Psoas muscle (tissue), 8 donors: Measurements from ENCODE around the gene ATXN2. TPM values are rescaled to one million over a fixed set of nuclear protein-coding genes. Genes with fewer than 3 reads are reported as not detected.

Experiments used
- ATAC-seq, 4 donors: fragments of 200-7000 bp; cut with Tn5 transposase; one replicate each; pipeline ENCODE4 v1.9.1; 2020; ENCODE audit warnings: moderate library complexity in 3 of 4, mild to moderate bottlenecking in 2 of 4
- DNase-seq, 2 donors: peaks; one replicate each; pipeline ENCODE4 v3.0.0-alpha.2; 2020
- H3K27ac ChIP-seq: fragments of 200-600 bp; one replicate; pipeline ENCODE4 v1.8.0; 2022
- H3K27me3 ChIP-seq, 3 donors: fragments of 200-600 bp in 1 of 3; one replicate each; pipeline versions ENCODE4 v1.6.1 to v1.8.0; 2013 to 2022; ENCODE audit warnings: low read length in 2 of 3, mild to moderate bottlenecking in 2 of 3, moderate library complexity in 1 of 3; ENCODE audit not compliant: insufficient read depth in 3 of 3
- H3K36me3 ChIP-seq, 2 donors: fragments of 200-600 bp in 1 of 2; one replicate each; pipeline versions ENCODE4 v1.6.1 to v1.8.0; 2013 to 2022; ENCODE audit warnings: low read depth in 1 of 2, mild to moderate bottlenecking in 1 of 2, moderate library complexity in 1 of 2; ENCODE audit not compliant: insufficient read depth in 1 of 2
- H3K4me1 ChIP-seq: fragments of 200-600 bp; one replicate; pipeline ENCODE4 v1.8.0; 2022
- H3K4me3 ChIP-seq: fragments of 200-600 bp; one replicate; pipeline ENCODE4 v1.8.0; 2022; ENCODE audit warnings: mild to moderate bottlenecking
- H3K9me3 ChIP-seq: fragments of 200-600 bp; one replicate; pipeline ENCODE4 v1.8.0; 2022
- WGBS, 3 donors: extraction: QIAGEN DNeasy Blood & Tissue Kit; methylation state at CpG; one replicate each; pipeline versions ENCODE4 v1.1.6 to v1.1.7; 2013; 5-methylcytosine and 5-hydroxymethylcytosine counted together
- intact Hi-C, 2 donors: fragments of 100-400 bp; cut with DNase I; formaldehyde crosslinking; loops; one replicate each; pipeline versions ENCODE4 v1.11.0 to v1.14.2; 2022
- polyA plus RNA-seq, 3 donors: library from polyadenylated mRNA; stranded (reverse); fragments of 200-250 nt; gene quantifications; one replicate each; pipeline ENCODE4 v1.2.3, GENCODE V29; 2013
- total RNA-seq, 4 donors: library from RNA; stranded (reverse); fragmentation: NEBNext Ultra II Directional in 2 of 4; extraction: Animal tissue kit (Norgen Biotek cat#: 25700) in 2 of 4; gene quantifications; one replicate each; pipeline versions ENCODE4 v1.2.1 to v1.2.4, GENCODE V29; 2021 to 2023
- TF ChIP-seq, protein P1 (sequence below): fragments of 200-600 bp; IDR thresholded peaks from one replicate; pipeline ENCODE4 v1.8.0; 2022; ENCODE audit warnings: antibody characterized with exemption
- donor health status: healthy with polysubstance abuse.
- donor health status: DM: no; HTN: no; CAD: no; lungs with moderate emphysema.
- donor health status: Bipolar disorder and iron deficiency.
- donor health status: healthy.
- donor health status: DM: yes; HTN: yes; CAD: no.
- donor health status: DM: no; HTN: no; CAD: no.
- donor health status: DM: no; HTN: no; CAD: no.
- donor health status: DM: yes; HTN: yes; CAD: no.

ATXN2 gene
- total and polyA plus RNA-seq, 7 donors: 17.2 to 39.2 (median 32.9) TPM

DNA sequence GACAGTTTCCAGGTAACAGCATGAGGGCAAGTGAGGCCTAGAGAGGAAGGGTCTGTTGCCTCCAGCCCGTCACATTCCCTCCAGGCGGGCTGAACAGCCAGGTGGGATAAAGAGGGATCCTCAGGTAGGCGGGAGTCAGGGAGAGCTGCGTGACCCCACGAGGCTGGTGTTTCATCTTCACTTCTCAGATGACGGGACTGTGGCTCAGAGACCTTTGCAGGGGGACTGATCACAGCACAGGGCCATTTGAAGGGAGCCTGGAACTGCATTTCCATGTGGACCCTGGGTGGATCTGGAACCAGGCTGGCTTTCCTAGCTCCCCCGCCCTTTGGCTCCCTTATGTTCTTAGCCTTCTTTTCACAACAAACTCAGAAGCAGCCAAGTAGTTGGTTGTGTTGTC, 156.0 kb downstream of the ATXN2 start:
- Histone ChIP-seq H3K27ac (peak overlapping the region; percentile 76), H3K27me3 (no peaks in the 10 kb centered on the region), H3K9me3 (no peaks in the 10 kb centered on the region), H3K4me3 (no peak overlapping the region), H3K4me1 (peaks cover 59% of the 10 kb centered on the region), H3K36me3 (peaks cover 3 to 27% of the 10 kb centered on the region in 2 donors)
- 90 to 96% (median 91%) methylated on average over 7 of the region's 7 CpGs for WGBS, 3 donors
- intact Hi-C loops: no loop called here
- ATAC-seq (no peak), DNase-seq (no peak)
- TF ChIP-seq, protein P1, sequence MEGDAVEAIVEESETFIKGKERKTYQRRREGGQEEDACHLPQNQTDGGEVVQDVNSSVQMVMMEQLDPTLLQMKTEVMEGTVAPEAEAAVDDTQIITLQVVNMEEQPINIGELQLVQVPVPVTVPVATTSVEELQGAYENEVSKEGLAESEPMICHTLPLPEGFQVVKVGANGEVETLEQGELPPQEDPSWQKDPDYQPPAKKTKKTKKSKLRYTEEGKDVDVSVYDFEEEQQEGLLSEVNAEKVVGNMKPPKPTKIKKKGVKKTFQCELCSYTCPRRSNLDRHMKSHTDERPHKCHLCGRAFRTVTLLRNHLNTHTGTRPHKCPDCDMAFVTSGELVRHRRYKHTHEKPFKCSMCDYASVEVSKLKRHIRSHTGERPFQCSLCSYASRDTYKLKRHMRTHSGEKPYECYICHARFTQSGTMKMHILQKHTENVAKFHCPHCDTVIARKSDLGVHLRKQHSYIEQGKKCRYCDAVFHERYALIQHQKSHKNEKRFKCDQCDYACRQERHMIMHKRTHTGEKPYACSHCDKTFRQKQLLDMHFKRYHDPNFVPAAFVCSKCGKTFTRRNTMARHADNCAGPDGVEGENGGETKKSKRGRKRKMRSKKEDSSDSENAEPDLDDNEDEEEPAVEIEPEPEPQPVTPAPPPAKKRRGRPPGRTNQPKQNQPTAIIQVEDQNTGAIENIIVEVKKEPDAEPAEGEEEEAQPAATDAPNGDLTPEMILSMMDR: no peak

DNA sequence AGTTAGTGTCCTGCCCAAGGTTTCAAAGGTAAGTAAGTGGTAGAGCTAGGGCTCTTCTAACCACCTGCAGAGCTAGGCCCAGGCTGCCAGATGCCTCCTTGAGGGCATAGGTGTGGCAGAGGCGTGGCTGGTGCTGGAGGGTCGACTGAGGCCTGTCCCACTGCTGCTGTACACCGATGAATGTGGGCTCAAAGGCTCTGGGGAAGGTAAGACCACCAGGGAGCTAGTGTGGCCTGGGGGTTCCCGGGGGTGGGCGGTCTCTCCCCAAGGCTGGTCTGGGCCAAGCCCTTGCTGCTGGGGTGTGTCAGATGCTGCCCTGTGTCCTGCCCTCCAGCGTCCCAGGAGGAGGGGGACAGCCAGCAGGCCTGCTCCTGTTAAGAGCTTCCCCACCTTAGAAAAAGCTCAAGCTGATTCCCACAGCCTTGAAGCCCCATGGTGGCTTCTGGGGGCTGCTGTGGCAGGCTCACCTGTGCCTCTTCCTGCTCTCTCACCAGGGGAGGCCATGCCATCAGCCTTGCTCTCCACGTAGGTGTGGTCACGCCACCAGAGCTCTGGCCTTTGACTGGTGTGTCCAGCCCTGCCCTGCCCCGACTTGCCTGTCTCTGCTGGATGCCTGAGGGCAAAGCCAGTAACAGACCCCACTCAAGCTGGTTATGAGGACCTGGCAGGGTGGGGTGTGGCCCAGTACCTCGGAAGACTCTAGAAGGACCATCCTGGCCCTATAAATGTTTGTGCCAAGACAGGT, 156.6 kb downstream of the ATXN2 start:
- Histone ChIP-seq H3K9me3 (no peaks in the 10 kb centered on the region), H3K36me3 (peaks cover under 1 to 21% of the 10 kb centered on the region in 2 donors), H3K4me1 (peaks cover 56% of the 10 kb centered on the region), H3K27ac (peak overlapping the region; percentile 76), H3K27me3 (no peaks in the 10 kb centered on the region), H3K4me3 (no peak overlapping the region)
- TF ChIP-seq, protein P1: no peak
- intact Hi-C loops: no loop called here
- 85 to 89% (median 88%) methylated on average over 10 of the region's 10 CpGs for WGBS, 3 donors
- DNase-seq (no peak), ATAC-seq (no peak)

DNA sequence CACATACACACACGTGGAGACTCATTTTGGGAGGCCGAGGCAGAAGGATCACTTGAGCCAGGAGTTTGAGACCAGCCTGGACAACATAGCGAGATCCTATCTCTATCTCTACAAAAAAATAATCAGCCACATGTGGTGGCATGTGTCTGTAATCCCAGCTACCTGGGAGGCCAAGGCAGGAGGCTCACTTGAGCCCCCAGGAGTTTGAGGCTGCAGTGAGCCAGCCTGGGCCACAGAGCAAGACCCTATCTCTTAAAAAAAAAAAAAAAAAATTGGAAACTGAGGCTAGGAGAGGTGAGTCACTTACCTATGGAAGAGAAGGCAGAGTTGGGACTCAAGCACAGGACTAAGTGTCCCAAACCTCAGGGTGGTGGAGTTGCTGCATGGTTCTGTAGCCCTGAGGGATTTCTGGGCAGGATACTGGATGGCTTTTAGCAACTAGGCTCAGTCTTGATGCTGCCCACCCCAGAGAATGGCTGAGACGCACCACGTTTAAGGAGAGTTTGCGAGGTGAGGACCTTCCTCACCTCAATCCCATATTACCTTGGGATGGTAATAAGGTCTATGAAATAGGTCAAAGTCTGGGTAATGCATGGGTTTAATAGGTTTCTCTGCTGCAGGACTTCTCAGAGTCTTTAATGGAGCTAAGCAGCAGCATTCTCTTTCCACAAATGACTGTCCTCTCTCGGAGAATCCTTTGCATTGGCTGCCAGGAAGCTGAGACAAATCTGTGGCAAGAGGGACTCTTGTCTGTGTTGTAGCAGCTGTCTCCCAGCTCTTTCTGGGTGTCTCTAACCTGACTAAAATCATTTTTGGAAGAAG, 157.8 kb downstream of the ATXN2 start:
- Histone ChIP-seq H3K4me3 (no peak overlapping the region), H3K4me1 (peaks cover 47% of the 10 kb centered on the region), H3K9me3 (no peaks in the 10 kb centered on the region), H3K36me3 (peaks cover 0 to 12% of the 10 kb centered on the region in 2 donors), H3K27me3 (no peaks in the 10 kb centered on the region), H3K27ac (no peak overlapping the region)
- WGBS, 3 donors: 85 to 89% (median 86%) methylated on average over 7 of the region's 7 CpGs
- DNase-seq (no peak), ATAC-seq (no peak)
- TF ChIP-seq, protein P1: no peak
- intact Hi-C loops: no loop called here

DNA sequence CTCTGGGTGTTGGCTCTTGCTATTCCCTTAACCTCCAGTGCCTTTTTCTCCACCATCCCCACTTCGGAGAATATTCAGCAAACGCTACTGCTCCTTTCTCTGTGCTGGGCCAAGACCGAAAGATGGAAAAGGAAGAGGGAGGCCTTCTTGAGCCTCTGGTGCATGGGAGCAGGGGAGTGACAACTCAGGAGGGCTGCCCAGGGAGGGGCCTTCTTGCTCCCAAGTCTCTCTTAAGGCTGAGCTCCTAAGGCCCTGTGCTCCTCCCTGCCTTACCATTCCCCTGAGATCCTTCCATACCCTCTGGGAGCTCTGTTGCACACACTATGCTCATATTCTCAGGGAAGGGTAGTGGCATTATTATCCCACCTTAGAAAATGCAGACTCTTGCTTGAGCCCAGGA, 158.5 kb downstream of the ATXN2 start:
- no peaks in the 10 kb centered on the region for H3K27me3 ChIP-seq
- no peaks in the 10 kb centered on the region for H3K9me3 ChIP-seq
- peaks cover 0 to 9% of the 10 kb centered on the region in 2 donors for H3K36me3 ChIP-seq
- no peak overlapping the region for H3K27ac ChIP-seq
- 72 to 85% (median 85%) methylated on average over 3 of the region's 3 CpGs for WGBS, 3 donors
- DNase-seq (no peak), ATAC-seq (no peak)
- intact Hi-C loops: no loop called here
- TF ChIP-seq, protein P1: no peak
- H3K4me3 ChIP-seq: no peak overlapping the region
- peaks cover 40% of the 10 kb centered on the region for H3K4me1 ChIP-seq
